ENCODE measurements around the gene SH3BP1. TPM values are rescaled to one million over a fixed set of nuclear protein-coding genes. Genes with fewer than 3 reads are reported as not detected.

The SH3BP1 gene
- total and polyA plus RNA-seq, 2 of the 13 experiments (the other 11 are each of a cell fraction or from before 2014, with no cell fraction given), result 8.4 to 18.5 TPM

DNA sequence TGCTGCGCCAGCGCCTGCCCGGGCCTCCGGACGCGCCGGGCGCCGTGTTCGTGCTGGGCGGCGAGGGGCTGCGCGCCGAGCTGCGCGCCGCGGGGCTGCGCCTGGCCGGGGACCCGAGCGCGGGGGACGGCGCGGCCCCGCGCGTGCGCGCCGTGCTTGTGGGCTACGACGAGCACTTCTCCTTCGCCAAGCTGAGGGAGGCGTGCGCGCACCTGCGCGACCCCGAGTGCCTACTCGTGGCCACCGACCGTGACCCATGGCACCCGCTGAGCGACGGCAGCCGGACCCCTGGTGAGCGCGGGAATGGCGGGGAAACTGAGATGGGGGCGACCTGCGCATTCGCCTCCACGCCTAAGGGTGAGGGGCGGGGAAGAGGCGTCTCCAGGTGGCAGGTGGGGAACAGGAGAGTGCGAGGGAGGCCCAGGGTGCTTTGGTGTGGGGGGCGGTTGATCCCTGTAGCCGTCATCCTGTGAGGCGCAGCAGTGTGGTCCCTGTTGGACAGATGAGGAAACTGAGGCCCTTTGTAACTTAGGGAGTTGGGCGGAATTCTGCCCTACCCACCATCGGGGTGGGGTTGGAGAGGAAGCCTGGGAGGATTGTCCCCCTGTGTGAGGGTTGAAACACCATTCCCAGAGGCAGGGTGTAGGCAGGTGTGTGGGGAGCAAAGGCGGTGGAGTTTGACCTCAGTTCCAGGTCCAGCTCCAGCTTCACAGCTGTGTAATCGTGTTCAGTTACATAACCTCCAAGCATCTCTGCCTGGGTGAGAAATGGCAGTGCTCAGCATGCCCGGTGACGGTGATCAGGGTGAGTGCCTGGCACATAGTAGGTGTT, 19.8 kb downstream of the SH3BP1 start (continued):
- TF ChIP-seq ZNF615 (CRISPR knock-in tag; IDR thresholded peaks at IDR 0.05; ENCODE audit: borderline replicate concordance) (no peak), TBX3 (IDR thresholded peaks at IDR 0.05; ENCODE audit: borderline replicate concordance) (peak; percentile 59; the same call in 1 of the 2 replicates), BHLHE40 (IDR thresholded peaks at IDR 0.05; ENCODE audit: low read length) (peak; percentile 54; the same call in 1 of the 2 replicates), ZBTB21 (CRISPR knock-in tag; IDR thresholded peaks at IDR 0.05) (peak; percentile 29; the same call in 1 of the 2 replicates), HDAC1 (CRISPR knock-in tag; IDR thresholded peaks at IDR 0.05) (peak; percentile 91), MED1 (CRISPR knock-in tag; IDR thresholded peaks at IDR 0.05) (peak; percentile 82), HIVEP1 (CRISPR knock-in tag; IDR thresholded peaks at IDR 0.05) (peak; percentile 68; the same call in 1 of the 2 replicates), NPAS2 (CRISPR knock-in tag; IDR thresholded peaks at IDR 0.05; ENCODE audit: borderline replicate concordance) (no peak), ZNF354B (CRISPR knock-in tag; IDR thresholded peaks at IDR 0.05) (no peak), ZSCAN20 (CRISPR knock-in tag; IDR thresholded peaks at IDR 0.05; ENCODE audit: borderline replicate concordance) (no peak), ZNF614 (CRISPR knock-in tag; IDR thresholded peaks at IDR 0.05; ENCODE audit: borderline replicate concordance) (peak; percentile 87)
- TF ChIP-seq, protein P1, sequence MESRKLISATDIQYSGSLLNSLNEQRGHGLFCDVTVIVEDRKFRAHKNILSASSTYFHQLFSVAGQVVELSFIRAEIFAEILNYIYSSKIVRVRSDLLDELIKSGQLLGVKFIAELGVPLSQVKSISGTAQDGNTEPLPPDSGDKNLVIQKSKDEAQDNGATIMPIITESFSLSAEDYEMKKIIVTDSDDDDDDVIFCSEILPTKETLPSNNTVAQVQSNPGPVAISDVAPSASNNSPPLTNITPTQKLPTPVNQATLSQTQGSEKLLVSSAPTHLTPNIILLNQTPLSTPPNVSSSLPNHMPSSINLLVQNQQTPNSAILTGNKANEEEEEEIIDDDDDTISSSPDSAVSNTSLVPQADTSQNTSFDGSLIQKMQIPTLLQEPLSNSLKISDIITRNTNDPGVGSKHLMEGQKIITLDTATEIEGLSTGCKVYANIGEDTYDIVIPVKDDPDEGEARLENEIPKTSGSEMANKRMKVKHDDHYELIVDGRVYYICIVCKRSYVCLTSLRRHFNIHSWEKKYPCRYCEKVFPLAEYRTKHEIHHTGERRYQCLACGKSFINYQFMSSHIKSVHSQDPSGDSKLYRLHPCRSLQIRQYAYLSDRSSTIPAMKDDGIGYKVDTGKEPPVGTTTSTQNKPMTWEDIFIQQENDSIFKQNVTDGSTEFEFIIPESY (CRISPR knock-in tag; IDR thresholded peaks at IDR 0.05), result 0 out of 2 replicates have a peak, but pooled peaks have one; percentile 20
- TF ChIP-seq, protein P2, sequence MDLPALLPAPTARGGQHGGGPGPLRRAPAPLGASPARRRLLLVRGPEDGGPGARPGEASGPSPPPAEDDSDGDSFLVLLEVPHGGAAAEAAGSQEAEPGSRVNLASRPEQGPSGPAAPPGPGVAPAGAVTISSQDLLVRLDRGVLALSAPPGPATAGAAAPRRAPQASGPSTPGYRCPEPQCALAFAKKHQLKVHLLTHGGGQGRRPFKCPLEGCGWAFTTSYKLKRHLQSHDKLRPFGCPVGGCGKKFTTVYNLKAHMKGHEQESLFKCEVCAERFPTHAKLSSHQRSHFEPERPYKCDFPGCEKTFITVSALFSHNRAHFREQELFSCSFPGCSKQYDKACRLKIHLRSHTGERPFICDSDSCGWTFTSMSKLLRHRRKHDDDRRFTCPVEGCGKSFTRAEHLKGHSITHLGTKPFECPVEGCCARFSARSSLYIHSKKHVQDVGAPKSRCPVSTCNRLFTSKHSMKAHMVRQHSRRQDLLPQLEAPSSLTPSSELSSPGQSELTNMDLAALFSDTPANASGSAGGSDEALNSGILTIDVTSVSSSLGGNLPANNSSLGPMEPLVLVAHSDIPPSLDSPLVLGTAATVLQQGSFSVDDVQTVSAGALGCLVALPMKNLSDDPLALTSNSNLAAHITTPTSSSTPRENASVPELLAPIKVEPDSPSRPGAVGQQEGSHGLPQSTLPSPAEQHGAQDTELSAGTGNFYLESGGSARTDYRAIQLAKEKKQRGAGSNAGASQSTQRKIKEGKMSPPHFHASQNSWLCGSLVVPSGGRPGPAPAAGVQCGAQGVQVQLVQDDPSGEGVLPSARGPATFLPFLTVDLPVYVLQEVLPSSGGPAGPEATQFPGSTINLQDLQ (CRISPR knock-in tag; IDR thresholded peaks at IDR 0.05), result peak; percentile 13; the same call in 1 of the 2 replicates
- TF ChIP-seq, protein P3, sequence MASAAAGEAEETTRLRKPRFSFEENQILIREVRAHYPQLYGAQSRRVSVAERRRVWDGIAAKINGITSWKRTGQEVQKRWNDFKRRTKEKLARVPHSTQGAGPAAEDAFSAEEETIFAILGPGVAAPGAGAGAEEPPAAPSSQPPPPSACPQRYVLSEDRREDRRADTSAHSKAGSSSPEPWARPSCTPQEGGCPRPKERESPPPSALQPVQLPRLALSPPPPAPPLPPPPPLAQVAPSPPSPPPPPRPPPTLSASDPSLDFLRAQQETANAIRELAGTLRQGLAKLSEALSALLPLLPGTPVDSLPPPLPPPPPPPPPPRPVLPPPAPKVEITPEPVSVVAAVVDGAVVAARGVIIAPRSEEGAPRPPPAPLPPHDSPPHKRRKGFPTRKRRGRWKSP (CRISPR knock-in tag; IDR thresholded peaks at IDR 0.05), result peak; percentile 59; the same call in 1 of the 2 replicates
- TF ChIP-seq, protein P4, sequence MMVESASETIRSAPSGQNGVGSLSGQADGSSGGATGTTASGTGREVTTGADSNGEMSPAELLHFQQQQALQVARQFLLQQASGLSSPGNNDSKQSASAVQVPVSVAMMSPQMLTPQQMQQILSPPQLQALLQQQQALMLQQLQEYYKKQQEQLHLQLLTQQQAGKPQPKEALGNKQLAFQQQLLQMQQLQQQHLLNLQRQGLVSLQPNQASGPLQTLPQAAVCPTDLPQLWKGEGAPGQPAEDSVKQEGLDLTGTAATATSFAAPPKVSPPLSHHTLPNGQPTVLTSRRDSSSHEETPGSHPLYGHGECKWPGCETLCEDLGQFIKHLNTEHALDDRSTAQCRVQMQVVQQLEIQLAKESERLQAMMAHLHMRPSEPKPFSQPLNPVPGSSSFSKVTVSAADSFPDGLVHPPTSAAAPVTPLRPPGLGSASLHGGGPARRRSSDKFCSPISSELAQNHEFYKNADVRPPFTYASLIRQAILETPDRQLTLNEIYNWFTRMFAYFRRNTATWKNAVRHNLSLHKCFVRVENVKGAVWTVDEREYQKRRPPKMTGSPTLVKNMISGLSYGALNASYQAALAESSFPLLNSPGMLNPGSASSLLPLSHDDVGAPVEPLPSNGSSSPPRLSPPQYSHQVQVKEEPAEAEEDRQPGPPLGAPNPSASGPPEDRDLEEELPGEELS (CRISPR knock-in tag; IDR thresholded peaks at IDR 0.05), result peak; percentile 49
- TF ChIP-seq, protein P5, sequence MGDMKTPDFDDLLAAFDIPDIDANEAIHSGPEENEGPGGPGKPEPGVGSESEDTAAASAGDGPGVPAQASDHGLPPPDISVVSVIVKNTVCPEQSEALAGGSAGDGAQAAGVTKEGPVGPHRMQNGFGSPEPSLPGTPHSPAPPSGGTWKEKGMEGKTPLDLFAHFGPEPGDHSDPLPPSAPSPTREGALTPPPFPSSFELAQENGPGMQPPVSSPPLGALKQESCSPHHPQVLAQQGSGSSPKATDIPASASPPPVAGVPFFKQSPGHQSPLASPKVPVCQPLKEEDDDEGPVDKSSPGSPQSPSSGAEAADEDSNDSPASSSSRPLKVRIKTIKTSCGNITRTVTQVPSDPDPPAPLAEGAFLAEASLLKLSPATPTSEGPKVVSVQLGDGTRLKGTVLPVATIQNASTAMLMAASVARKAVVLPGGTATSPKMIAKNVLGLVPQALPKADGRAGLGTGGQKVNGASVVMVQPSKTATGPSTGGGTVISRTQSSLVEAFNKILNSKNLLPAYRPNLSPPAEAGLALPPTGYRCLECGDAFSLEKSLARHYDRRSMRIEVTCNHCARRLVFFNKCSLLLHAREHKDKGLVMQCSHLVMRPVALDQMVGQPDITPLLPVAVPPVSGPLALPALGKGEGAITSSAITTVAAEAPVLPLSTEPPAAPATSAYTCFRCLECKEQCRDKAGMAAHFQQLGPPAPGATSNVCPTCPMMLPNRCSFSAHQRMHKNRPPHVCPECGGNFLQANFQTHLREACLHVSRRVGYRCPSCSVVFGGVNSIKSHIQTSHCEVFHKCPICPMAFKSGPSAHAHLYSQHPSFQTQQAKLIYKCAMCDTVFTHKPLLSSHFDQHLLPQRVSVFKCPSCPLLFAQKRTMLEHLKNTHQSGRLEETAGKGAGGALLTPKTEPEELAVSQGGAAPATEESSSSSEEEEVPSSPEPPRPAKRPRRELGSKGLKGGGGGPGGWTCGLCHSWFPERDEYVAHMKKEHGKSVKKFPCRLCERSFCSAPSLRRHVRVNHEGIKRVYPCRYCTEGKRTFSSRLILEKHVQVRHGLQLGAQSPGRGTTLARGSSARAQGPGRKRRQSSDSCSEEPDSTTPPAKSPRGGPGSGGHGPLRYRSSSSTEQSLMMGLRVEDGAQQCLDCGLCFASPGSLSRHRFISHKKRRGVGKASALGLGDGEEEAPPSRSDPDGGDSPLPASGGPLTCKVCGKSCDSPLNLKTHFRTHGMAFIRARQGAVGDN (CRISPR knock-in tag; IDR thresholded peaks at IDR 0.05), result peak; percentile 75

Measured in HepG2 (cell line).